Liver (tissue), 9 donors: ENCODE measurements around the gene JAKMIP1. TPM values are rescaled to one million over a fixed set of nuclear protein-coding genes. Genes with fewer than 3 reads are reported as not detected.

Experiments used
- DNase-seq: peaks from one replicate; pipeline ENCODE4 v3.0.0-alpha.2; 2017; ENCODE audit warnings: low spot score
- H3K27ac ChIP-seq, 2 donors: one replicate each; pipeline ENCODE4 v1.7.0; 2013; ENCODE audit warnings: inconsistent platforms in 2 of 2, low read length in 2 of 2, control low read depth in 1 of 2, low read depth in 1 of 2, mild to moderate bottlenecking in 1 of 2
- H3K27me3 ChIP-seq, 4 donors: one replicate each; pipeline versions ENCODE4 v1.6.1 to v1.7.0; 2013; ENCODE audit warnings: low read length in 3 of 4, inconsistent platforms in 1 of 4, mild to moderate bottlenecking in 1 of 4, moderate library complexity in 1 of 4; ENCODE audit not compliant: control insufficient read depth in 4 of 4, insufficient read depth in 4 of 4
- H3K36me3 ChIP-seq, 4 donors: one replicate each; pipeline versions ENCODE4 v1.6.1 to v1.7.0; 2013; ENCODE audit warnings: low read length in 3 of 4, mild to moderate bottlenecking in 3 of 4, low read depth in 1 of 4, moderate library complexity in 1 of 4; ENCODE audit not compliant: control insufficient read depth in 4 of 4, insufficient read depth in 3 of 4
- H3K4me1 ChIP-seq, 4 donors: one replicate each; pipeline versions ENCODE4 v1.6.1 to v1.7.0; 2013; ENCODE audit warnings: low read length in 3 of 4, mild to moderate bottlenecking in 3 of 4, moderate library complexity in 1 of 4; ENCODE audit not compliant: control insufficient read depth in 4 of 4, insufficient read depth in 4 of 4
- H3K4me3 ChIP-seq, 3 donors: one replicate each; pipeline versions ENCODE4 v1.6.1 to v1.7.0; 2013; ENCODE audit warnings: low read length in 3 of 3, control low read depth in 1 of 3, low read depth in 1 of 3, mild to moderate bottlenecking in 1 of 3
- H3K9ac ChIP-seq, 2 donors: one replicate each; pipeline ENCODE4 v1.7.0; 2013; ENCODE audit warnings: low read length in 2 of 2, mild to moderate bottlenecking in 2 of 2, moderate library complexity in 2 of 2, control low read depth in 1 of 2, low read depth in 1 of 2
- H3K9me3 ChIP-seq, 4 donors: one replicate each; pipeline versions ENCODE4 v1.6.1 to v1.7.0; 2013; ENCODE audit warnings: low read length in 3 of 4; ENCODE audit not compliant: control insufficient read depth in 4 of 4
- EGR1 ChIP-seq, 2 donors: IDR thresholded peaks; 2 replicates each; pipeline ENCODE4 v1.6.1; 2016 to 2018; ENCODE audit warnings: antibody characterized with exemption in 2 of 2, low read depth in 2 of 2
- FOXA1 ChIP-seq: IDR thresholded peaks from 2 replicates; pipeline ENCODE4 v1.6.1; 2016; ENCODE audit warnings: antibody characterized with exemption
- FOXA2 ChIP-seq: IDR thresholded peaks from 2 replicates; pipeline ENCODE4 v1.6.1; 2016; ENCODE audit warnings: antibody characterized with exemption
- GABPA ChIP-seq, 2 donors: IDR thresholded peaks in 1 of 2; conservative IDR thresholded peaks in 1 of 2; 2 replicates each; pipeline ENCODE4 v1.6.1; 2016; ENCODE audit warnings: antibody characterized with exemption in 2 of 2, mild to moderate bottlenecking in 1 of 2, moderate library complexity in 1 of 2
- HNF4A ChIP-seq, 2 donors: conservative IDR thresholded peaks; 2 replicates each; pipeline ENCODE4 v1.6.1; 2016; ENCODE audit warnings: antibody characterized with exemption in 2 of 2, mild to moderate bottlenecking in 2 of 2
- HNF4G ChIP-seq: IDR thresholded peaks from 2 replicates; pipeline ENCODE4 v1.6.1; 2016; ENCODE audit warnings: antibody characterized with exemption
- JUND ChIP-seq, 2 donors: IDR thresholded peaks; 2 replicates each; pipeline ENCODE4 v1.6.1; 2016; ENCODE audit warnings: antibody characterized with exemption in 2 of 2
- NR2F2 ChIP-seq: IDR thresholded peaks from 2 replicates; pipeline ENCODE4 v1.6.1; 2016; ENCODE audit warnings: antibody characterized with exemption
- RAD21 ChIP-seq, 2 donors: IDR thresholded peaks; 2 replicates each; pipeline ENCODE4 v1.6.1; 2016; ENCODE audit warnings: antibody characterized with exemption in 2 of 2, mild to moderate bottlenecking in 2 of 2
- RXRA ChIP-seq, 2 donors: IDR thresholded peaks; 2 replicates each; pipeline ENCODE4 v1.6.1; 2017 to 2018; ENCODE audit warnings: antibody characterized with exemption in 2 of 2, mild to moderate bottlenecking in 1 of 2
- TAF1 ChIP-seq: conservative IDR thresholded peaks from 2 replicates; pipeline ENCODE4 v1.6.1; 2016; ENCODE audit warnings: antibody characterized with exemption, mild to moderate bottlenecking
- YY1 ChIP-seq: IDR thresholded peaks from 2 replicates; pipeline ENCODE4 v1.6.1; 2016; ENCODE audit warnings: antibody characterized with exemption, mild to moderate bottlenecking
- whole genome bisulfite sequencing: extraction: QIAGEN DNeasy Blood & Tissue Kit; methylation state at CpG from one replicate; pipeline ENCODE4 v1.1.7; 2013; 5-methylcytosine and 5-hydroxymethylcytosine counted together
- polyA plus RNA-seq, 2 donors: library from polyadenylated mRNA; stranded (reverse) in 1 of 2; unstranded in 1 of 2; fragments of 200-250 nt in 1 of 2; fragments of >200 nt in 1 of 2; fragmentation: Nextera tagmentation in 1 of 2; extraction: Ambion mirVana in 1 of 2; gene quantifications; one replicate each; pipeline versions ENCODE4 v1.2.1 to v1.2.3, GENCODE V29; 2013 to 2015
- total RNA-seq, 2 donors: library from RNA; depleted of rRNA; stranded (reverse); fragments of >200 nt; gene quantifications; one replicate each; pipeline ENCODE4 v1.2.3, GENCODE V29; 2014
- TF ChIP-seq, protein P1 (sequence below): IDR thresholded peaks from 2 replicates; pipeline ENCODE4 v1.6.1; 2016; ENCODE audit warnings: antibody characterized with exemption
- TF ChIP-seq, protein P2 (sequence below): IDR thresholded peaks from 2 replicates; pipeline ENCODE4 v1.6.1; 2016; ENCODE audit warnings: antibody characterized with exemption
- TF ChIP-seq, protein P3 (sequence below): IDR thresholded peaks from 2 replicates; pipeline ENCODE4 v1.6.1; 2016; ENCODE audit warnings: antibody characterized with exemption, mild to moderate bottlenecking
- TF ChIP-seq, protein P4 (sequence below): IDR thresholded peaks from 2 replicates; pipeline ENCODE4 v1.6.1; 2016; ENCODE audit warnings: antibody characterized with exemption
- TF ChIP-seq, protein P5 (sequence below): fragments of 150-350 bp; IDR thresholded peaks from 2 replicates; pipeline ENCODE4 v1.5.1; 2017; ENCODE audit warnings: improper control_type of control experiment, low read depth, low read length; ENCODE audit not compliant: missing input control
- donor health status: healthy.
- donor health status: healthy.
- donor health status: healthy.
- donor health status: healthy.
- donor health status: healthy.

The JAKMIP1 gene
- total and polyA plus RNA-seq, 4 donors: 0.08 to 0.50 TPM; not detected in 2

DNA sequence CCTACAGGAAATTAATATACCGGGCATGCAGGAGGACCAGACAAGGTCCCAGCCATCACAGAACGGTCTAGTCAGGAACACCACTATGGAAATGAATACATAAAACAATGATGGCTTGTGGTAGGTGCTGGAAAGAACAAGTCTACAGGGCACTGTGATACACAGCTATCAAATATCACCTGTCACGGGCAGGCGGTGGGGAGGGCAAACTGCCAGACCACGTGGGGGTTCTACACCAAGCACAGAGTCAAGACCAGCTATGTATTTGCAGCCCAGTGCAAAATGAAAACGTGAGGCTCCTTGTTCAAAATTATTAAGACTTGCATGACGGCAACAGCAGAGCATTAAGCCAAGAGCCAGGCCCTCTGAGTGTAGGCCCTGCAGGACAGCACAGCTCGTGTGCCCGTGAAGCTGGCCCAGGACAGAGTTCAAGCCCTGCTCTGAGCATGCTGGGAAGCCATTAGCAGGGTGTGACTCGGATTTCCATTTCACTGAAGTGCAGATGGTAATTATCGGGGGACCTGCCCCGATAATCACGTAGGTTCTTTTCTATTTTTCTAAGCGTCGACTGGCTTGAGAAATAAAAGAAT, 83.6 kb downstream of the JAKMIP1 start:
- H3K27me3 ChIP-seq: peaks cover 0 to 5% (median 0%) of the 10 kb centered on the region in 4 donors
- H3K27ac ChIP-seq: no peak overlapping the region
- 48% methylated on average over 15 of the region's 15 CpGs for WGBS
- no peaks in the 10 kb centered on the region for H3K4me1 ChIP-seq
- no peak for DNase-seq
- H3K9ac ChIP-seq: no peak overlapping the region
- H3K36me3 ChIP-seq: no peaks in the 10 kb centered on the region
- TF ChIP-seq EGR1 (IDR thresholded peaks at IDR 0.05; ENCODE audit: low read depth in 2 of 2) (no peak), FOXA2 (no peak), RXRA (IDR thresholded peaks at IDR 0.05) (no peak), GABPA (IDR thresholded peaks at IDR 0.05 in 1 of 2, conservative IDR thresholded peaks at IDR 0.05 in 1 of 2) (no peak), TAF1 (no peak)
- TF ChIP-seq, protein P1, sequence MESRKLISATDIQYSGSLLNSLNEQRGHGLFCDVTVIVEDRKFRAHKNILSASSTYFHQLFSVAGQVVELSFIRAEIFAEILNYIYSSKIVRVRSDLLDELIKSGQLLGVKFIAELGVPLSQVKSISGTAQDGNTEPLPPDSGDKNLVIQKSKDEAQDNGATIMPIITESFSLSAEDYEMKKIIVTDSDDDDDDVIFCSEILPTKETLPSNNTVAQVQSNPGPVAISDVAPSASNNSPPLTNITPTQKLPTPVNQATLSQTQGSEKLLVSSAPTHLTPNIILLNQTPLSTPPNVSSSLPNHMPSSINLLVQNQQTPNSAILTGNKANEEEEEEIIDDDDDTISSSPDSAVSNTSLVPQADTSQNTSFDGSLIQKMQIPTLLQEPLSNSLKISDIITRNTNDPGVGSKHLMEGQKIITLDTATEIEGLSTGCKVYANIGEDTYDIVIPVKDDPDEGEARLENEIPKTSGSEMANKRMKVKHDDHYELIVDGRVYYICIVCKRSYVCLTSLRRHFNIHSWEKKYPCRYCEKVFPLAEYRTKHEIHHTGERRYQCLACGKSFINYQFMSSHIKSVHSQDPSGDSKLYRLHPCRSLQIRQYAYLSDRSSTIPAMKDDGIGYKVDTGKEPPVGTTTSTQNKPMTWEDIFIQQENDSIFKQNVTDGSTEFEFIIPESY: no peak
- TF ChIP-seq, protein P2, sequence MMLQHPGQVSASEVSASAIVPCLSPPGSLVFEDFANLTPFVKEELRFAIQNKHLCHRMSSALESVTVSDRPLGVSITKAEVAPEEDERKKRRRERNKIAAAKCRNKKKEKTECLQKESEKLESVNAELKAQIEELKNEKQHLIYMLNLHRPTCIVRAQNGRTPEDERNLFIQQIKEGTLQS: no peak
- TF ChIP-seq, protein P3, sequence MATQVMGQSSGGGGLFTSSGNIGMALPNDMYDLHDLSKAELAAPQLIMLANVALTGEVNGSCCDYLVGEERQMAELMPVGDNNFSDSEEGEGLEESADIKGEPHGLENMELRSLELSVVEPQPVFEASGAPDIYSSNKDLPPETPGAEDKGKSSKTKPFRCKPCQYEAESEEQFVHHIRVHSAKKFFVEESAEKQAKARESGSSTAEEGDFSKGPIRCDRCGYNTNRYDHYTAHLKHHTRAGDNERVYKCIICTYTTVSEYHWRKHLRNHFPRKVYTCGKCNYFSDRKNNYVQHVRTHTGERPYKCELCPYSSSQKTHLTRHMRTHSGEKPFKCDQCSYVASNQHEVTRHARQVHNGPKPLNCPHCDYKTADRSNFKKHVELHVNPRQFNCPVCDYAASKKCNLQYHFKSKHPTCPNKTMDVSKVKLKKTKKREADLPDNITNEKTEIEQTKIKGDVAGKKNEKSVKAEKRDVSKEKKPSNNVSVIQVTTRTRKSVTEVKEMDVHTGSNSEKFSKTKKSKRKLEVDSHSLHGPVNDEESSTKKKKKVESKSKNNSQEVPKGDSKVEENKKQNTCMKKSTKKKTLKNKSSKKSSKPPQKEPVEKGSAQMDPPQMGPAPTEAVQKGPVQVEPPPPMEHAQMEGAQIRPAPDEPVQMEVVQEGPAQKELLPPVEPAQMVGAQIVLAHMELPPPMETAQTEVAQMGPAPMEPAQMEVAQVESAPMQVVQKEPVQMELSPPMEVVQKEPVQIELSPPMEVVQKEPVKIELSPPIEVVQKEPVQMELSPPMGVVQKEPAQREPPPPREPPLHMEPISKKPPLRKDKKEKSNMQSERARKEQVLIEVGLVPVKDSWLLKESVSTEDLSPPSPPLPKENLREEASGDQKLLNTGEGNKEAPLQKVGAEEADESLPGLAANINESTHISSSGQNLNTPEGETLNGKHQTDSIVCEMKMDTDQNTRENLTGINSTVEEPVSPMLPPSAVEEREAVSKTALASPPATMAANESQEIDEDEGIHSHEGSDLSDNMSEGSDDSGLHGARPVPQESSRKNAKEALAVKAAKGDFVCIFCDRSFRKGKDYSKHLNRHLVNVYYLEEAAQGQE: no peak
- no peak overlapping the region for H3K4me3 ChIP-seq
- H3K9me3 ChIP-seq: no peaks in the 10 kb centered on the region

DNA sequence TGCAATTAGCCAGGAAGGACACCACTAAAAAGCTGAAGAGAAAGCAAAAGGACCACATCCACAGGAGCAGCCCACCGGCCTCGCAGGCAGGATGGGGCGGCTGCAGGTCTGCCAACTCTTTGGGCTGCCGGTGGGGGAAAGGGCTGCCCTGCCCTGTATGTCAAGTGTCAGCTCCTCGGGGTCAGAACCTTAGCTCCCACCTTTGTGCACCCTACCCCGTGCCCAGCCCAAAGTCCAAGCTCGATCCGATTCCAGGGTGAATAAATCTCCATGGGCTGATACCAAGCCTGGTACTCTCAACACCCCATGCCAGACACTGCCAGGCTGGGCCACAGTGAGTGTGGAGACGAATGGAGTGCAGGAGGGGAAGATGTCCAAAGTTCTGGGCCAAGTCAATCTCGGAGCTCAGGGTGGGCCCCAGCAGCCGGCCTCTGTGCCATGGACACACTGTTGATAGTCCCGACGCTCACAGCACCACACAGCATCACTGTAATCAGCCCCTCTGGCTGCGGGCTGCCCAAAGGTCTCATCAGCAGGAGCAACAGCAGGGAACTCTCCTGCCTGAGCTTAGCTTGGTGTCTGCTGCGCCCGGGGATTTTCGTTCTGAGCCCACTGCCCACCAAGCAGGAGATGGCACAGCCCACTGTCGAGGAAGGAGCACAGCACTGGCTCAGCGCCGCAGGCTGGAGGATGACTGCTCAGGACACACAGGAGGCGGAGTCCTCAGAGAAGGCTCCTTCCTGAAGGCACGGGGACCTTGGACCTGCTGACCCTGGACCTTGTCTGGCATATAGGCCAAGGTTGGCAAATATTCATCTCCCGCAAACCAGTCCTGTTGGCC, 84.4 kb downstream of the JAKMIP1 start:
- Histone ChIP-seq H3K4me3 (no peak overlapping the region), H3K27me3 (peaks cover 0 to 5% (median 0%) of the 10 kb centered on the region in 4 donors), H3K4me1 (no peaks in the 10 kb centered on the region), H3K9me3 (no peaks in the 10 kb centered on the region), H3K36me3 (no peaks in the 10 kb centered on the region), H3K27ac (no peak overlapping the region), H3K9ac (no peak overlapping the region)
- no peak for DNase-seq
- 74% methylated on average over 23 of the region's 23 CpGs for WGBS
- TF ChIP-seq, protein P2: no peak
- TF ChIP-seq, protein P4, sequence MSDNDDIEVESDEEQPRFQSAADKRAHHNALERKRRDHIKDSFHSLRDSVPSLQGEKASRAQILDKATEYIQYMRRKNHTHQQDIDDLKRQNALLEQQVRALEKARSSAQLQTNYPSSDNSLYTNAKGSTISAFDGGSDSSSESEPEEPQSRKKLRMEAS: no peak
- TF ChIP-seq NR2F2 (no peak), YY1 (no peak), GABPA (IDR thresholded peaks at IDR 0.05 in 1 of 2, conservative IDR thresholded peaks at IDR 0.05 in 1 of 2) (no peak), HNF4G (no peak), RXRA (IDR thresholded peaks at IDR 0.05) (no peak), FOXA1 (no peak), RAD21 (IDR thresholded peaks at IDR 0.05) (no peak), HNF4A (conservative IDR thresholded peaks at IDR 0.05) (no peak), JUND (IDR thresholded peaks at IDR 0.05) (no peak), EGR1 (IDR thresholded peaks at IDR 0.05; ENCODE audit: low read depth in 2 of 2) (no peak)
- TF ChIP-seq, protein P1: no peak
- TF ChIP-seq, protein P5, sequence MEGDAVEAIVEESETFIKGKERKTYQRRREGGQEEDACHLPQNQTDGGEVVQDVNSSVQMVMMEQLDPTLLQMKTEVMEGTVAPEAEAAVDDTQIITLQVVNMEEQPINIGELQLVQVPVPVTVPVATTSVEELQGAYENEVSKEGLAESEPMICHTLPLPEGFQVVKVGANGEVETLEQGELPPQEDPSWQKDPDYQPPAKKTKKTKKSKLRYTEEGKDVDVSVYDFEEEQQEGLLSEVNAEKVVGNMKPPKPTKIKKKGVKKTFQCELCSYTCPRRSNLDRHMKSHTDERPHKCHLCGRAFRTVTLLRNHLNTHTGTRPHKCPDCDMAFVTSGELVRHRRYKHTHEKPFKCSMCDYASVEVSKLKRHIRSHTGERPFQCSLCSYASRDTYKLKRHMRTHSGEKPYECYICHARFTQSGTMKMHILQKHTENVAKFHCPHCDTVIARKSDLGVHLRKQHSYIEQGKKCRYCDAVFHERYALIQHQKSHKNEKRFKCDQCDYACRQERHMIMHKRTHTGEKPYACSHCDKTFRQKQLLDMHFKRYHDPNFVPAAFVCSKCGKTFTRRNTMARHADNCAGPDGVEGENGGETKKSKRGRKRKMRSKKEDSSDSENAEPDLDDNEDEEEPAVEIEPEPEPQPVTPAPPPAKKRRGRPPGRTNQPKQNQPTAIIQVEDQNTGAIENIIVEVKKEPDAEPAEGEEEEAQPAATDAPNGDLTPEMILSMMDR: no peak
